ENCODE data around the gene ACTN3.

The ACTN3 gene

DNA sequence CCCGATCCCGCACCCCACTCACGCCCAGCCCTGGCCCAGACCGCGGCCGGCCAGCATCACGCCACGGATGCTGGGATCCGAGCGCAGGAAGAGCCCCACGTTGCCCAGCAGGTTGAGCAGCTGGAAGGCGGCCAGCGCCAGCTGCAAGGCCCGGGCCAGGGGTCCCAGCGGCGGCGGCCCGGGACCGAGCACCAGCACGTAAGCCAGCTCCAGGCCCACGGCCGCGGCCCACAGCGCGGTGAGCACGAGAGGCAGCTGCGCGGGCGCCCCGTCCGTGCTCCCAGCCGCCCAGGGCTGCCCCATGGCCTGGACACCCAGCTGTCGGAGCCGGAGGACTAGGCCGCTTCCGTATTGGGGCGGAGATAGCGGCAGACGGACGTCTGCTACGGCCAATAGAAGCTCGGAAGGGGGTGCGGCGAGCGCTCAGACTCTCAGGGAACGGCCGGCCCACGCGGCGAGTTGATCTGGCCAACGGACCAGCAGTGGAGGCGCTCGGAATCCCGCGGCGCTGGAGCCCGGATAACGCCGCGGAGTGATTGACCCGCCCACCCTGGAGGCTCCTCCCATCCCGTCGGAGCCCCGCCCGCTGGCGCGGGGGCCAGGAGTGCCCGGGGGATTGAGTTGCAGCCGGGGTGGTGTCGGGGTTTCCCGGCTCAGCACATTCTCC, 869 bp upstream of the ACTN3 start, which contains the start of gene ZDHHC24:
ZDHHC24 (minus strand) TSS at position 348 of the 667 bp plus-strand sequence; CDS start at position 303, 45 bp downstream.
- peak; percentile 93 for DNase-seq

- no peak for DNase-seq
Measured at GRCh38 chr11:66546966-66547661, 411 bp downstream of the ACTN3 start.

GRCh38 chr11:66547662-66548009, 933 bp downstream of the ACTN3 start:
- DNase-seq: no peak

GRCh38 chr11:66548041-66548440, 1.3 kb downstream of the ACTN3 start:
- no peak for DNase-seq

GRCh38 chr11:66548774-66549630, 2.3 kb downstream of the ACTN3 start:
- no peak for DNase-seq

GRCh38 chr11:66549696-66550095, 3.0 kb downstream of the ACTN3 start:
- no peak for DNase-seq

DNA sequence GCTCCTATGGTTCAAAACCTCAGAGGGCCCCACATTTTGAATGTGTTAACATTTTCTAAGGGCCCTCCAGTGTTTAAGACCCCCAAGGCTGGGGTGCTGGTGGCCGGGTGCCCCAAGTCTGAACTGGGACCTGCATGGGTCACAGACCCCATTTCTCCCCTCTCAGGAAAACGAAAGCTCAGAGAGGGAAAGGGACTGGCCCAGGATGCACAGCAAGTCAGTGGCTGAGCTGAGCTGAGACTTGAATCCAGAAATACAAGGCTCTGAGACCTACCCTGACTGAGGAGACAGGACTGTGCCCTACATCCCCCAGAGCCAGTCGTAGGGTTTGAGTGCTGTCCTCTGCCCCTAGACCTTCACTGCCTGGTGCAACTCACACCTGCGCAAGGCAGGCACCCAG, 4.2 kb downstream of the ACTN3 start:
- no peak for DNase-seq

- DNase-seq: no peak
Measured at GRCh38 chr11:66554602-66555001, 7.9 kb downstream of the ACTN3 start.

DNA sequence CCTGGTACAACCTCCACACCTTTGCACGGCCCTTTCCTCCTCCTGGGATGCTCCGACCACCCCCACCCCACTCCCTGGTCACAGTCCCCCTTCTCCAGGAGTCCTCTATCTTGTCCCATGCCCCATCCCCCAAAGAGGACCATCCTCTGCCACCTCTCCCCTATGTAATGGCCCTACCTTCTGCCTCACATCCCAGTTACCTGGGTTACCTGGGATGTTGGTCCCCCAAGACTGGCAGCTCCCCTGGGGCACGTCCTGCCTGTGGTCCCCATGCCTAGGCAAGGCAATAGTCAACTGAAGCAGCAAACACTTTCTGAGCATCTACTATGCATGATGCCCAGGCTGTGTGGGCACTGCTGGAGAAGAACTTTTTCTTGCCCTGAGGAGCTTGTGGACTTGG, 8.7 kb downstream of the ACTN3 start:
- DNase-seq: no peak

DNA sequence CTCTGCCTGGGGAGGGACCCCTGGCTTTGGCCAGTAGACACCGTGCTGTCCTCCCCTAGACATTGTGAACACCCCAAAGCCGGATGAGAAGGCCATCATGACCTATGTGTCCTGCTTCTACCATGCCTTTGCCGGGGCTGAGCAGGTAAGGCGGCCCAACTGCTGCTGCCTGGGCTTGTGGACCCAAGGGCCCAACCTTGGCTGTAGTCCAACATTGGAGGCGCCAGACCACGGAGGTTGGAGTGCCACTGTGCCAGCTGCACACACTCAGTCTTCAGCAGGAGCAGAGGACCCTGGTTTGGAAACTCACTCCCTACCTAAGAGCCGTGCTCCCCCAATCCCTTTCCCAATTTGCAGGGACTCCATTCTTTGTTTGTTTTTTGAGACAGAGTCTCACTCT, 9.4 kb downstream of the ACTN3 start:
- no peak for DNase-seq

DNA sequence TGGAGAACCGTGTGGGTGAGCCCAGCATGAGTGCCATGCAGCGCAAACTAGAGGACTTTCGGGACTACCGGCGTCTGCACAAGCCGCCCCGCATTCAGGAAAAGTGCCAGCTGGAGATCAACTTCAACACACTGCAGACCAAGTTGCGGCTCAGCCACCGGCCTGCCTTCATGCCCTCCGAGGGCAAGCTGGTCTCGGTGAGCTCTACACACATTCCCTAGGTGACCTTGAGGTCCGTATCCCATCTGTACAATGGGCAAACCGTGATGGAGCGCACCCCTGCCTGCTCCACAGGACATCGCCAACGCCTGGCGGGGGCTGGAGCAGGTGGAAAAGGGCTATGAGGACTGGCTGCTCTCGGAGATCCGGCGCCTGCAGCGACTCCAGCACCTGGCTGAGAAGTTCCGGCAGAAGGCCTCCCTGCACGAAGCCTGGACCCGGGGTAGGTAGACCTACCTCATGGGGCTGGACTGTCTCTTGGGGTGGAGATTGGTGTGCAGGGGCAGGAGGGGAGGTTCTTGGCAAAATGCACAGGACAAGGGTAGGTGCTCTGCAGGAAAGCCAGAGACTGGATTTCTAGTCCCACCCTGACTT, 11.1 kb downstream of the ACTN3 start:
- no peak for DNase-seq

DNA sequence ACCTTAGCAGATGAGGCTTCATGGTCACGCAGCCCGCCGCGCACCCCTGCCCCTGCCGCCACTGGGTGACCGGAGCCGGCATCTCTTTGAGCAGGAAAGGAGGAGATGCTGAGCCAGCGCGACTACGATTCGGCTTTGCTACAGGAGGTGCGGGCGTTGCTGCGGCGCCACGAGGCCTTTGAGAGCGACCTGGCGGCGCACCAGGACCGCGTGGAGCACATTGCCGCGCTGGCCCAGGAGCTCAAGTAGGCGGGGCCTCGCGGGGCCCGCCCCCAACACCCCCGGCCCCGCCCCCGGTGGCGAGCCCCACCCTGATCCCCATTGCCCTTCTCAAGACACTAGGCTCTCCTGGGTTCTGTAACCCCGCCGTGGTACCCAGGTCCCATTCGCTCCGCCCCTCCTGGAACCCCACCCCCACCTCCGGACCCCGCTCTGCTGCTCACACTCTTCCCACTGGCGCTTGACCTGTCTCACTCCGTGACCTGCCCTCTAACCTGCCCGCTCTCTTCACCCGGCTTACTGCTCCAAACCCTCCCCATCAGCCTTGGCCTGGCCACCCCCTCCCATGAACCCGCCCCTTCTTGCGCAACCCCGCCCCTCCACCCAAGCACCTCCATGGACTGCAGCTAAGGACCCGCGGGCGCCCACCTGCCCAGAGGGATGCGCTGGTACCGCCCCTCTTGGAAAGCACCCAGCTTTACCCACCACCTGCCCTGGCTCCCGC, 12.6 kb downstream of the ACTN3 start:
- DNase-seq: no peak

DNA sequence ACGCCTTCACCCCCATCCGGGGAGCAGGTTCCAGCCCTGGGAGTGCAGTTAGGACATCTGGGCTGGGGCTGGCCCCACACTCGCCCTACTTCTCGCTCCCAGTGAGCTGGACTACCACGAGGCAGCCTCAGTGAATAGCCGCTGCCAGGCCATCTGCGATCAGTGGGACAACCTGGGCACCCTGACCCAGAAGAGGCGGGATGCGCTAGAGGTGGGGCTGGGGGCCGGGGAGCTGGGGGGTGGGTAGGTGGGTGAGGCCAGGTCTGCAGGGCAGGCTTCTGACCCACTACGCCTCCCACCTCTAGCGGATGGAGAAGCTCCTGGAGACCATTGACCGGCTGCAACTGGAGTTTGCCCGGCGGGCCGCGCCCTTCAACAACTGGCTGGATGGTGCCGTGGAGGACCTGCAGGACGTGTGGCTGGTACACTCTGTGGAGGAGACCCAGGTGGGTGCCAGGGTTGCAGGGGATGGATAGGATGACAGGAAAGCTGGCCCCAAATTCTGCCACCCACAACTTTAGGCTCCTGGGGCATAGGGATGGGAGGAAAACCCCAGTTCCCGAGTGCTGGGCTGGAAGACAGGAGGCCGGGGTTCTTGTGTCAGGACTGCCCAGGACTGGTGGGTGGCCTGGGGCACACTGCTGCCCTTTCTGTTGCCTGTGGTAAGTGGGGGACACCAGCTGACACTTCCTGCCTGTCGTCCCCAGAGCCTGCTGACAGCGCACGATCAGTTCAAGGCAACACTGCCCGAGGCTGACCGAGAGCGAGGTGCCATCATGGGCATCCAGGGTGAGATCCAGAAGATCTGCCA, 13.4 kb downstream of the ACTN3 start:
- no peak for DNase-seq

- DNase-seq: no peak
Measured at GRCh38 chr11:66561178-66561974, 14.7 kb downstream of the ACTN3 start.

DNA sequence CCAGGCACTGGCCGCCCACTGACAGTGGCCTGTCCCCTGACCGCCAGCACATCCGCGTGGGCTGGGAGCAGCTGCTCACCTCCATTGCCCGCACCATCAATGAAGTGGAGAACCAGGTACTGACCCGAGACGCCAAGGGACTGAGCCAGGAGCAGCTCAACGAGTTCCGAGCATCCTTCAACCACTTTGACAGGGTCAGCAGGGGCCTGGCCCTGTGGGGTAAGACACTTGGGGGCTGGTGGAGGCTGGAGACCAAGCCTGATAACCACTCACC, 15.2 kb downstream of the ACTN3 start:
- no peak for DNase-seq

- DNase-seq: no peak
Measured at GRCh38 chr11:66562275-66562674, 15.6 kb downstream of the ACTN3 start.

GRCh38 chr11:66562907-66563583, 16.3 kb downstream of the ACTN3 start:
- DNase-seq: no peak

DNA sequence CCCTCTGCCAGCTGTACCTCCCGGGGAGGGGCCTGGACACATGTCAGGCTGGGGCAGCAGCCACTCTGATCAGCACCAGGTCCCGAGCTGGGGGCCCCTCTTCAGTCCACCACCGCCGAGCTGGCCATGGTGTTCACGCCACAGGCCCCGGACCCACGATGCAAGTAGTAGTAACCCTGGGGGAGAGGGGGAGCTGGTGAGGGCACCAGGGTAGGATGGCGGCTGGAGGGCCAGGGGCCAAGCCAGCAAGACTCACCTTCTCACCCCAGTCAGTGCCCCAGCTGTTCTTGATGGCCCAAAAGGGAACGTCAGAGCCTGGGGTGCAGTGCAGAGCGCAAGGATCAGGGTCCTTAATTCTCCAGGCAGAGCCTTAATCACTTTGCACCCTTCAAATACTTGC, 17.1 kb downstream of the ACTN3 start:
- DNase-seq: no peak

- no peak for DNase-seq
Measured at GRCh38 chr11:66564538-66564937, 17.8 kb downstream of the ACTN3 start.

DNA sequence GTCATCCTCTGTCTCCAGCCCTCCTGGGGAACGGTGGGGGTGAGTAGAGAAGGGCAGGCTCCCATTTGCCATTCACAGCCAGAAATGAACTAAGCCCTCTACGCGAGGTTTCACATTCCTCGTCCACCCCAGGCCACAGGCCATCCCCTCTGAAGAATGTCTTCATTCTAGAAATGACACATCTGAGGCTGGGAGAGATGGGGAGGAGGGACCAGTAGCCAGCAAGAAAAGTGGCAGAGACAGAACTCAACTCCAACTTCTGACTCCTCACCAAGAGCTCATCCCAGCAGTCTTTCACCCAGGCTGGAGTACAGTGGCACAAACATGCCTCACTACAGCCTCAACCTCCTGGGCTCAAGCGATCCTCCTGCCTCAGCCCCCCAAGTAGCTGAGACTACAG, 18.3 kb downstream of the ACTN3 start:
- no peak for DNase-seq

DNA sequence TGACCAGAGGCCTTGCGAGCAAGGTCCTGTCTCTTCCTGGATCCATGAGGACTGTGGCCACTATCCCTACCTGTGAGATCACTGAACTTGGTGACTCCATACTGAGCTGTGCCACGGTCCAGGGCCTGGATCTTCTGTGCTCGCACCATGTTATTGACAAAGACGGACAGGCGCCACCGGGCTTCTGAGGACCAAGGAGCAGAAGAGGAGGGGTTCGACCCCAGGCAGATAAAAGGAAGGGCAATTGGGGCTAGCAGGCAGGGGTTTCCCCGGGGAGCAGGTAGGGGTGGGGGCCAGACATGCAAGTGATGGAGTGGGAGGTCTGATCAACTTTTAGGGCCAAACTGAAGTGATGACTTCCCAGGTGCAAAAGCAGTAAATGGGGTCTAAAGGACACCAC, 19.5 kb downstream of the ACTN3 start:
- DNase-seq: no peak
